Dendritic cell treated with granulocyte-macrophage colony-stimulating factor and Interleukin-4, amounts not matched to agents 40 ng/mL and 50 ng/mL, for 4 days (primary cell): ENCODE data around the gene IL18R1.

ENCODE experiments used
- H3K27ac Mint-ChIP-seq: one replicate; pipeline ENCODE4 v1.8.0; 2022; ENCODE audit warnings: mild to moderate bottlenecking, mixed read lengths
- H3K27me3 Mint-ChIP-seq: one replicate; pipeline ENCODE4 v1.8.0; 2022; ENCODE audit warnings: mild to moderate bottlenecking, mixed read lengths
- H3K36me3 Mint-ChIP-seq: one replicate; pipeline ENCODE4 v1.8.0; 2022; ENCODE audit warnings: low read depth, mixed read lengths
- H3K4me1 Mint-ChIP-seq: one replicate; pipeline ENCODE4 v1.8.0; 2022; ENCODE audit warnings: low read depth, mixed read lengths
- H3K4me3 Mint-ChIP-seq: one replicate; pipeline ENCODE4 v1.8.0; 2022; ENCODE audit warnings: mild to moderate bottlenecking, moderate library complexity, mixed read lengths
- H3K9me3 Mint-ChIP-seq: one replicate; pipeline ENCODE4 v1.8.0; 2022; ENCODE audit warnings: mixed read lengths
- intact Hi-C: fragments of 100-400 bp; cut with micrococcal nuclease; formaldehyde crosslinking; loops from one replicate; pipeline ENCODE4 v1.15.0; 2022

Gene IL18R1

DNA sequence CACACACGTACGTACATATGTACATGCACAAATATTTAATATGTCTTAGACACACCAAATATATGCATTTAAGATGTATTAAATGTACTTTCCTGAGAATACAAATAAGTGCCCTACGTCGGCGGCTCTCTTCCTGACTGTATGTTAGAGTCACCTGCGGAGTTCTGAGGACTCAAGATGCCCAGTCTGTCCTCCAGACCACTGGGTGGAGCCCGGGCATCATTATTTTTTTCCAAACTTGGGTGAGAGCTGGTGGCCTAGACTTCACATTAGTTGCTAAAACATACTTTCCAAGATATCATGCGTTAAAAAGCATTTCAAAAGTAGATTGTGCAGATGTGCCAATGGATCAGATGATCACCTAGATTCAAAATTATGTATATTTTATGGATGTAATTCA, 2.9 kb downstream of the IL18R1 start:
- Mint-ChIP-seq H3K27ac (no peak overlapping the region), H3K4me3 (no peak overlapping the region), H3K4me1 (peaks cover 35% of the 10 kb centered on the region), H3K27me3 (peaks cover 24% of the 10 kb centered on the region), H3K9me3 (no peaks in the 10 kb centered on the region), H3K36me3 (no peaks in the 10 kb centered on the region)
- intact Hi-C loops, result loop anchor here (2.0 kb wide), 1 partner anchor 84 kb away; no protein-coding TSS in a partner anchor

DNA sequence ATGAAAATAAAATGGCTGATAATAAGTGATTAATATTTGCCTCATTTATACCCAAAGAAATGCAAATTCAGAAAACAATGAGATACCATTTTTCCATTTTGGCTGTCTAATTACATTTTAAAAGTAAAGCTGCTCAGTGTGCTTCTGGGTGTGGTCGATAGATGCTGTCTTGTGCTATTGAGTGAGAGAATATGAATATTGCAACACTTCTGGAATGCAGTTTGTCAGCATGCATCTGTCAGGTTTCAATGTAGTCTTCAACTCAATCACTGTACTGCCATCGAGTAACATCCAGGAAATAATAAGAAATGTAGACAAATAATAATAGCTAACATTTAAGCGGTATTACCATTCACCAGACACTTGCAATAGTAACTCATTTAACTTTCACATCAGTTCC, 3.9 kb downstream of the IL18R1 start:
- H3K9me3 Mint-ChIP-seq, result no peaks in the 10 kb centered on the region
- no peak overlapping the region for H3K27ac Mint-ChIP-seq
- H3K4me1 Mint-ChIP-seq, result peaks cover 35% of the 10 kb centered on the region
- H3K36me3 Mint-ChIP-seq, result no peaks in the 10 kb centered on the region
- no peak overlapping the region for H3K4me3 Mint-ChIP-seq
- intact Hi-C loops, result loop anchor here (2.0 kb wide), 1 partner anchor 83 kb away; no protein-coding TSS in a partner anchor
- peaks cover 20% of the 10 kb centered on the region for H3K27me3 Mint-ChIP-seq

DNA sequence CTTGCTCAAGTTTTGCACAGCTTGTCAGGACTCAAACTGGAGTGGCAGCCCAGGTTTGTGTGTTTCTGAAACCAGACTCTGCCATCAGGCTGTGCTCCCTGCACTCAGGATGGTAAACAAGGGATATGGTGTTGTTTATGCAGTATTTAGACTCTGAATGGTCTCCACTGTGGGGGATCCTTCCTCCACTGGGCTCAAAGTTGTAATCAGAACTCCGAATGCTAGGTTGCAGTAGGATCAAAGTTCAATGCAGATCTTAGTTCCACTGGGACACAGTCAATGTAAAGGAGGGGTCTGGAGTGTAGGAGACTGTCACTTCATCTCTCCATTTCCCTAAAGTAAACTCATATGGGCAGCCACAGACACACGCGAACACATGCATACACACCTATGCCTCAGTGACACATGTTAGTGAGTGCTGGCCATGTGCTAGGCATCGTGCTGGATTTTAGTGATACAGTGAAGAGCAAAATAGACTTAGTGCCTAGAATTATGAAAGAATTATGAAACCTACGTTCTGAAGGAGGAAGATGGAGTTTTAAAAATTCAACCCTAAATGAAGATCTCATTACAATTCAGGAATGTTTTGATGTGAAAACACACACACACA, 6.1 kb downstream of the IL18R1 start:
- Mint-ChIP-seq H3K27me3 (peaks cover 9% of the 10 kb centered on the region), H3K27ac (no peak overlapping the region), H3K4me1 (peaks cover 23% of the 10 kb centered on the region), H3K9me3 (peaks cover 16% of the 10 kb centered on the region), H3K4me3 (no peak overlapping the region), H3K36me3 (peaks cover 11% of the 10 kb centered on the region)
- intact Hi-C loops, result no loop called here

GRCh38 chr2:102365763-102366162, 10.2 kb downstream of the IL18R1 start:
- Mint-ChIP-seq H3K4me3 (no peak overlapping the region), H3K27me3 (peaks cover 5% of the 10 kb centered on the region), H3K4me1 (no peaks in the 10 kb centered on the region), H3K36me3 (peaks cover 11% of the 10 kb centered on the region), H3K9me3 (peaks cover 20% of the 10 kb centered on the region), H3K27ac (no peak overlapping the region)
- intact Hi-C loops, result no loop called here

GRCh38 chr2:102366406-102367112, 11.0 kb downstream of the IL18R1 start:
- no peaks in the 10 kb centered on the region for H3K4me1 Mint-ChIP-seq
- peaks cover 20% of the 10 kb centered on the region for H3K9me3 Mint-ChIP-seq
- no peak overlapping the region for H3K27ac Mint-ChIP-seq
- H3K36me3 Mint-ChIP-seq, result peaks cover 11% of the 10 kb centered on the region
- intact Hi-C loops, result no loop called here
- H3K4me3 Mint-ChIP-seq, result no peak overlapping the region
- peaks cover 5% of the 10 kb centered on the region for H3K27me3 Mint-ChIP-seq

GRCh38 chr2:102367331-102367971, 11.9 kb downstream of the IL18R1 start:
- Mint-ChIP-seq H3K36me3 (peaks cover 11% of the 10 kb centered on the region), H3K27ac (no peak overlapping the region), H3K4me1 (no peaks in the 10 kb centered on the region), H3K4me3 (no peak overlapping the region), H3K27me3 (peaks cover 5% of the 10 kb centered on the region), H3K9me3 (peaks cover 20% of the 10 kb centered on the region)
- intact Hi-C loops, result no loop called here

DNA sequence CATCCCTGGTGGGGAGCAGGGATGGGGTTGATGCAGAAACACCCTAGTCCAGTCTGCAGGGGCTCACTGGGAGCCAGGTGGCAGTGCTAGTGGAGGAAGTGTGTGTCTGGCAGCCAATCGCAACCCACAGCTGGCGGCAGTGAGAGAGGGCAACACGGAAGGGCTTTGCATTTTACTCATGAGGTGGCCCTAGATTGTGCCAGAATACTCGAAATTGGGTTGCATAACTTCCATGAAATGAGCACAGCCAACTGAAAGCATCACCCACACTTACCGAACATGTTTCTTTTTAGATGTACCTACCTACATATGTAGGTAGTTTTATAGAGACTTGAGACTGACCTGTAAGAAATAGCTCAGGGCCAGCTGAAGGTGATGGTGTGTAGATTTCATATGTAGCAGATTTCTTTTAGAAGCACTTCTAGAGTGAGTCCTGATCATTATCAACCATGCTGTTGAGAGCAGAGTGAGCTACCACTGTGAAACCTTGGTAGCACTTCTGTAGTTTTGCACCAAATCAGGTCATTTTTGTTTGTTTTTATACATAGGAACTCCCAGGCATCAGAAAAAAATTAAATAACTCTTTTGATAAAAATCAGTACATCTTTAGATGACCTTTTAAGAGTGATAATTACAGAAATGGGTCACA, 13.0 kb downstream of the IL18R1 start:
- intact Hi-C loops, result no loop called here

DNA sequence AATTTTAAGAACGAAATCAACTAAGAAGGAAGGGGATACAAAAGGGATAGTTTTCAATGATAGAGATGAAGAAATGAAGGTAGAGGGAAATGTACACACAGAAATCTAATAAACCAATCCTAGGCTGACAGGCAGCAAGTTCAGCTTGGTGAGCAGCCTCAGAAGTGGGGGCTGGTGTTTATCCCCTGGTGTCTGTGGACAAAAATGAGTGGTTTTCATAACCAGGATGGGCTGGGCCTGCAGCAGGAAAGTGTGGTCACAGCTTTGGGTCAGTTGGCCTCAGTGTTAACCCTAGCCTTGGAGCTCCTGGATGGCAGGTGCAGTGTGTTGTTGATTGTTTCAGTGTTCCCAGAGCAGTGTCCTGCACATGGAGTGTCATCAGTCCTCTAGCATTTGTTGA, 14.3 kb downstream of the IL18R1 start:
- Mint-ChIP-seq H3K27ac (no peak overlapping the region), H3K36me3 (peaks cover 11% of the 10 kb centered on the region), H3K27me3 (peaks cover 5% of the 10 kb centered on the region), H3K4me1 (no peaks in the 10 kb centered on the region), H3K9me3 (peaks cover 20% of the 10 kb centered on the region), H3K4me3 (no peak overlapping the region)
- intact Hi-C loops, result no loop called here

More for the DNA sequence above, 13.0 kb downstream of the IL18R1 start:
- Mint-ChIP-seq H3K27ac (no peak overlapping the region), H3K9me3 (peaks cover 20% of the 10 kb centered on the region), H3K27me3 (peaks cover 5% of the 10 kb centered on the region), H3K36me3 (peaks cover 11% of the 10 kb centered on the region), H3K4me1 (no peaks in the 10 kb centered on the region), H3K4me3 (no peak overlapping the region)

- intact Hi-C loops, result no loop called here
- Mint-ChIP-seq H3K27ac (no peak overlapping the region), H3K4me3 (no peak overlapping the region), H3K27me3 (peaks cover 4% of the 10 kb centered on the region), H3K4me1 (no peaks in the 10 kb centered on the region), H3K9me3 (no peaks in the 10 kb centered on the region), H3K36me3 (no peaks in the 10 kb centered on the region)
These were observed 20.5 kb downstream of the IL18R1 start for GRCh38 chr2:102376052-102376591.

- Mint-ChIP-seq H3K36me3 (no peaks in the 10 kb centered on the region), H3K4me3 (no peak overlapping the region), H3K4me1 (no peaks in the 10 kb centered on the region), H3K9me3 (peaks cover 19% of the 10 kb centered on the region), H3K27ac (no peak overlapping the region), H3K27me3 (peaks cover 1% of the 10 kb centered on the region)
- intact Hi-C loops, result no loop called here
These were observed 28.1 kb downstream of the IL18R1 start for GRCh38 chr2:102383722-102384121.

- Mint-ChIP-seq H3K9me3 (peaks cover 19% of the 10 kb centered on the region), H3K4me1 (no peaks in the 10 kb centered on the region), H3K4me3 (no peak overlapping the region), H3K27me3 (no peaks in the 10 kb centered on the region), H3K36me3 (no peaks in the 10 kb centered on the region), H3K27ac (no peak overlapping the region)
- intact Hi-C loops, result no loop called here
These were observed 29.9 kb downstream of the IL18R1 start for GRCh38 chr2:102385522-102385921.

- no peak overlapping the region for H3K4me3 Mint-ChIP-seq
- no peak overlapping the region for H3K27ac Mint-ChIP-seq
- H3K4me1 Mint-ChIP-seq, result no peaks in the 10 kb centered on the region
- no peaks in the 10 kb centered on the region for H3K36me3 Mint-ChIP-seq
- intact Hi-C loops, result no loop called here
- no peaks in the 10 kb centered on the region for H3K27me3 Mint-ChIP-seq
- peaks cover 19% of the 10 kb centered on the region for H3K9me3 Mint-ChIP-seq
These were observed 30.4 kb downstream of the IL18R1 start for GRCh38 chr2:102386004-102386403.

GRCh38 chr2:102386867-102387541, 31.4 kb downstream of the IL18R1 start:
- Mint-ChIP-seq H3K36me3 (no peaks in the 10 kb centered on the region), H3K27ac (no peak overlapping the region)

More at GRCh38 chr2:102386867-102387541, 31.4 kb downstream of the IL18R1 start:
- no peaks in the 10 kb centered on the region for H3K27me3 Mint-ChIP-seq
- H3K4me1 Mint-ChIP-seq, result no peaks in the 10 kb centered on the region
- intact Hi-C loops, result no loop called here
- H3K9me3 Mint-ChIP-seq, result peaks cover 19% of the 10 kb centered on the region
- no peak overlapping the region for H3K4me3 Mint-ChIP-seq
